NCI-H2081 (cell line): Measurements from ENCODE around the gene SYT9.

Experiments used
- DNase-seq, 2 experiments: peaks; one replicate each; lab custom pipeline; 2025; lab: John Stamatoyannopoulos, UW

SYT9 gene, protein sequence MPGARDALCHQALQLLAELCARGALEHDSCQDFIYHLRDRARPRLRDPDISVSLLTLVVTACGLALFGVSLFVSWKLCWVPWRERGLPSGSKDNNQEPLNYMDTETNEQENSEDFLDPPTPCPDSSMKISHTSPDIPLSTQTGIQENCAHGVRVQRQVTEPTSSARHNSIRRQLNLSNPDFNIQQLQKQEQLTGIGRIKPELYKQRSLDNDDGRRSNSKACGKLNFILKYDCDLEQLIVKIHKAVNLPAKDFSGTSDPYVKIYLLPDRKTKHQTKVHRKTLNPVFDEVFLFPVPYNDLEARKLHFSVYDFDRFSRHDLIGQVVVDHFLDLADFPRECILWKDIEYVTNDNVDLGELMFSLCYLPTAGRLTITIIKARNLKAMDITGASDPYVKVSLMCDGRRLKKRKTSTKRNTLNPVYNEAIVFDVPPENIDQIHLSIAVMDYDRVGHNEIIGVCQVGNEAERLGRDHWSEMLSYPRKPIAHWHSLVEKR

GRCh38 chr11:7251836-7252682 is at the start of gene SYT9:
SYT9 (plus strand) TSS chr11:7251904; CDS start chr11:7252187, 283 bp downstream.
- no peak for DNase-seq

- DNase-seq = no peak
Measured at GRCh38 chr11:7202412-7202811, 49.3 kb upstream of the SYT9 start.

DNA sequence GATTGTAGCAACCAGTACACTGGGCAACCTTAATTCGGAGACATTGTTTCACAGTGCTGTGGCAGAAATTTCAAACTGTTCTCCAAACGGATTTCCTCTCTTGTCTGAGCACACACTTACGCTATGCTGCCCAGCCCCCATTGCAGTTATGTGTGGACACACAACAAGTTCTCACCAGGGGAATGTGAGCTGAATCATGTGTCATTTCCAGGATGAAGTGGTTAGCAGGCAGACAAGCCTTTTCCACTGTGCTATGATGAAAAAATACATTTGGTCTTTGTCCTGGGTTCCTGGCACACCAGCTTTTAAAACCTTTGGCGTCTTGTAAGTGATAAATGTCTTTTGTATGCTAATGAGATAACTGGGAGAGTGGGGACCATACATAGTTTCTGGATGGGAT is 46.9 kb upstream of the SYT9 start:
- DNase-seq = no peak

- DNase-seq = no peak
Measured at GRCh38 chr11:7208391-7208790, 43.3 kb upstream of the SYT9 start.

GRCh38 chr11:7219491-7219890 is 32.2 kb upstream of the SYT9 start:
- DNase-seq = no peak

DNA sequence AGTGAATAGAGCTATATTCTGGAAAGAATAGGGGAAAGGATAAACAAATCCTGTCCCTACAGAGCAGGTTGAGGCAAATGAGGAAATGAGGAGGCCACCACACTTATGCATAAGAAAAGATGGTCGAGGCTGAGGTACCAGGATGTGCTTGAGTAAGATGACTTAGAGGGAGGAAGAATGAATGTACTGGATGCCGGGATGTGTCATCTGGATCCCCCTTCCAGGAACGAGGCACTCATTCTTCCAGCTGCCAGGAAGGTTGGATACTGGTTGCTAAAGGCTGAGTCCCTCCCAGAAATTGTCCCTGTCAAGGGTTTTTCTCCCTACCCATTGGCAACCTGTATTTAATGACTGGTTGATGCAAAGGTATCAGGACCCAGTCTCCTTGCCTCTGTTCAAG is 31.1 kb upstream of the SYT9 start:
- no peak for DNase-seq

- DNase-seq = no peak
Measured at GRCh38 chr11:7222619-7223018, 29.1 kb upstream of the SYT9 start.

- DNase-seq = no peak
Measured at GRCh38 chr11:7239877-7240276, 11.8 kb upstream of the SYT9 start.

DNA sequence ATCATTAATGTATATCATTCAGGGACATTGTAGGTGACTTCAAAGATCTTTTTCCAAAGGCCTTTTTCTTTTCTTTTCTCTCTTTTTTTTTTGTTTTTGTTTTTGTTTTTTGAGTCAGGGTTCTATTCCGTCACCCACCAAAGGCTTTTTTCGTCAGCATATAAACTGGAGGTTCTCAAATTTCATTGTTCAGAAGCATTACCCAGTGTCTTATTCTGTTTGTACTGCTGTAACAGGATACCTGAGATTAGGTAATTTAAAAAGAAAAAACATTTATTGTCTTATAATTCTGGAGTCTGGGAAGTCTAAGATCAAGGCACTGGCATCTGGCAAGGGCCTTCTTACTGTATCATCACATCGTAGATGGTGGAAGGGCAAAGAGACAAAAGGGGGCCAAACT is 6.4 kb upstream of the SYT9 start:
- no peak for DNase-seq

GRCh38 chr11:7246179-7246578 is 5.5 kb upstream of the SYT9 start:
- DNase-seq = no peak

- DNase-seq = no peak
Measured at GRCh38 chr11:7250166-7250565, 1.5 kb upstream of the SYT9 start.

DNA sequence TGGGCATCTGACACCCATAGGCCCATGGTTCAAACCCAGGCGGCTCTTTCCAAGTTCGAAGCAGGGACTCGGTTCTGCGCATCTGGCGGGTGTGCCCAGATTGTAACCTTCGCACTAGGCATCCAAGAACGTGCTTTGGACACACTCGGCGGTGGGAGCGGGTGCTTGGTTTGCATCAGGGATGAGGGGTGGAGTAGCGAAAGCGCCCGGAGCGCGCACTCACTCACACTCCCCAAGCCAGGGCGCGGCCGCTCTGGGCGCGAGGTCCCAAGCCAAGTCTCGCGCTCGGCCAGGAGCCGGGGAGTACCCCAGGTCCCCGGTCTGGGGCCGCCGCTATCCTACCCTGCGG is 243 bp upstream of the SYT9 start:
- no peak for DNase-seq

GRCh38 chr11:7252683-7253213 is 1.0 kb downstream of the SYT9 start:
- no peak for DNase-seq

DNA sequence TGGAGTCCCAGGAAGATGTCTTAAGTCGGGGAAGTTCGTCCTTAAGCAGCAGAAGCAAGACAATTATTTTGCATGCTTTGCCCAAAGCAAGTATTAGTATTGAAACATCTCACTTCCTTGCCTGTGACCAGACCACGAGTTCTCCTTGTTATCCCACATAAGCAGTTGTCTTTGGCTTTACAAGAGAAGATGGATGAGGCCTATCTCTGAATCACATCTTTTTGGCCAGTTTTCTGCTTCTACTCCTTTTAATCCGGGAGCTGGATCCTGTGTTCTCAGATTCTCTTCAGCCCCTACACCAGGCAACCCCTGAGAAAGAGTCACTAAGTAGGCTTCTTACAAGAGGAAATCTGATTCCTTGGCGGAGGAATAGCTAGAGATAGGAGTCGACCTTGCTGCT is 2.1 kb downstream of the SYT9 start:
- DNase-seq = no peak

DNA sequence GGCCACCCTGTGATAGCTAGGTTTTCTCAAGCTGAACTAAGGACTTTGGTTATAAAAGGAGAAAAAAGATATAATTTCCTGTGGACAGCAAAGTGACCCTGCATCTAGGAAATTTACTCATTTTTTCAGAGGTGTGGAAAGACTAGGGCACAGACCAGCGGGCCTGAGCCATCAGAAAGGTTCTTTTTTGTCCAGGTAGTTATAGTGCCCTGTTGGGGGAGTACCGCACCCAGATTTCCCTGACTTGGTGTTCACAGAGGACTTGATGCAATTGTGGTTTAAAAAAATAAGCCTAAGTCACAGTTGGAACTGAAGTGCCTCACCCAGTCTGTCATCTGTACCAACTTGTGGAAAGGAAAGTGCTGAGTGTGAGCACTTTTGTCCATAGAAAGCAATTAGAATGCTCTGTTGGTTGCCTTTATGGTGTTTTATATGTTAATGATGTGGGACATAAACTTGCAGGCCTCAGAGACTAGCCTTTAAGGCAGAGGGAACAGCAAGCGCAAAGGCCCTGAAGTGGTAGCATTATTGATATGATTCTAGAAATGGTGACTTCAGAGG is 3.1 kb downstream of the SYT9 start:
- DNase-seq = no peak

- DNase-seq = no peak
Measured at GRCh38 chr11:7256943-7257342, 5.2 kb downstream of the SYT9 start.

GRCh38 chr11:7257724-7258123 is 6.0 kb downstream of the SYT9 start:
- DNase-seq = no peak

DNA sequence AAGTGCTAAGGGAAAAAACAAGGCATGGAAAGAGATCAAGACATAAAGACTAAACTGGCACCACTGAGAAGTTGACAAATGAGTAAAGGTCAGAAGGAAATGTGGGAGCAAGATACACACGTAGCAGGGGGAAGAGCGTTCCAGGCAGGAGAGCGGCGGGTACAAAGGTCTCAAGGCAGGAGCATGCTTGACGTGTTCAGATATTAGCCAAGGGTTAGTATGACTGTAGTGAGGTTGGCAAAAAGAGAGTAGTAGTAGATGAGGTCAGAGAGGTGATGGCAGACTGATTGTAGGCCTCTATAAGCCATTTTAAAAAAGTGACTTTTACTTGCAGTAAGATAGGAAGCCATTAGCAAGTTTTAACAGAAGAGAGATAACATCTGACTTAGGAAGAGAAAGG is 9.9 kb downstream of the SYT9 start:
- DNase-seq = no peak

DNA sequence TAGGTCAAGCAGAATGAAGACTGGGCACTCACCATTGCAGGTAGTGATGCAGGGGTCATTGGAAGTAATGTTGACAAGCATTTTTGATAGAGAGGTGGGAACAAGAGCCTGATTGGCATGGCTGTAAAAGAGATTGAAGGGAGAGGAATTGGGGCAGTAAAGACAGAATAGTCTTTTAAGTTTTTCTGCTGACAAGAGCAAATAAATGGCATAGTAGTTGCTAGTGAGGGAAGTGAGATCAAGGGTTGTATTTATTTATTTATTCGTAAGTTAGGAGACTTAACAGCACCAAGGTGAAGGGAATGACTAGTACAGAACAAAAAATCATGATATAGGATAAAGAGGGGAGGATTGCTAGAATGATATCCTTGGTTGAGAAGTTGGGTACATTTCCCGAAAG is 11.0 kb downstream of the SYT9 start:
- no peak for DNase-seq

DNA sequence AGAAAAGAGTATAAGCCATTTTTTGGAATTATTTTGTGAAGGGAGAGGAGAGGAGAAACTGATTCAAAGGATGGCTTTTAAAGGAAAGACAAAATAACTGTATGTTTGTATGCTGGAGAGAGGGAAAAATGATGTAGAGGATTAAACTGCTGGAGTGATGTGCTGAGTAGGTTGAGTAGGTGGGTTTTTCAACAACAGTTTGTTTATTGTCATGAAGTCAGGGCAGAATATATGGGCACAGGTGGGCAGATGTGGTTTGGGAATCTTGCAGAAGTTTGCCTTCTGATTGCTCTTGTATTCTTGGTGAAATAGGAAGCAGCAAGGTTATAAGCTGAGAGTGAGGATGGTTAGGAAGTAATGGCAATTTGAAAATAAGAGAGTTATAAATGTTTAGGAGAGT is 12.1 kb downstream of the SYT9 start:
- no peak for DNase-seq

DNA sequence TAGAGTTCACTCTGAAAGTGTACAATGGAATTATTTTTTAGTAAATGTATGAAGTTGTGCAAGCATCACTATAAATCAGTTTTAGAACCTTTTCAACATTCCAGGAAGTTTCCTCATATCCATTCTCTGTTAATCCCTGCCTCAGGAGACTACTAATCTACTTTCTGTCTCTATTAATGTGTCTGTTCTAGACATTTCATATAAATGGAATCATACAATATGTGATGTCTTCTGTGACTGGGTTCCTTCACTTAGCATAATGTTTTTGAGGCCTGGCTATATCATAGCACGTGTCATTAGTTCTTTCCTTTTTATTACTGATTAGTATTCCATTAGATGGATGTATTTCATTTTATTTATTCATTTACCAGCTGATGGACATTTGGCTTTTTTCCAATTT is 17.1 kb downstream of the SYT9 start:
- no peak for DNase-seq

- DNase-seq = no peak
Measured at GRCh38 chr11:7270233-7270865, 18.6 kb downstream of the SYT9 start.
